ENCODE measurements around the gene GTF3C2. TPM values are rescaled to one million over a fixed set of nuclear protein-coding genes. Genes with fewer than 3 reads are reported as not detected.

Gene GTF3C2
- 76.2 TPM for total RNA-seq

GRCh38 chr2:27356382-27357181 lies at the start of gene GTF3C2:
TSS of gene GTF3C2 (minus strand) at chr2:27356764. CDS start at chr2:27343554, 13,210 bp downstream.
- Histone ChIP-seq H3K36me3 (no peaks in the 10 kb centered on the region), H3K27me3 (no peaks in the 10 kb centered on the region), H3K4me1 (peaks cover 8 to 23% of the 10 kb centered on the region in 2 donors), H3K4me3 (peak within 1 kb of the TSS; percentile 78 to 89), H3K9me3 (no peaks in the 10 kb centered on the region), H3K27ac (peak within 1 kb of the TSS; percentile 75 to 89)
- DNase-seq (ENCODE audit: low spot score in 2 of 2), result peak; percentile 74 to 97
- TF ChIP-seq CTCF (IDR thresholded peaks at IDR 0.05), result peak in 1 of 3 experiments; percentile 11
- intact Hi-C loops (cut with DNase I), result loop anchor here (1.0 to 10.0 kb wide), 7 partner anchors 14 to 224 kb away; partner anchors contain the start of genes ATRAID, CAD, EIF2B4 and MPV17

GRCh38 chr2:27400348-27401135 lies 44.0 kb upstream of the GTF3C2 start:
- TF ChIP-seq CTCF (IDR thresholded peaks at IDR 0.05), result no peak
- no peak overlapping the region for H3K4me3 ChIP-seq
- intact Hi-C loops (cut with DNase I), result no loop called here
- no peak overlapping the region for H3K27ac ChIP-seq
- no peaks in the 10 kb centered on the region for H3K36me3 ChIP-seq
- no peak for DNase-seq (ENCODE audit: low spot score in 2 of 2)
- H3K27me3 ChIP-seq, result no peaks in the 10 kb centered on the region
- no peaks in the 10 kb centered on the region for H3K4me1 ChIP-seq
- H3K9me3 ChIP-seq, result no peaks in the 10 kb centered on the region

GRCh38 chr2:27398962-27399361 lies 42.4 kb upstream of the GTF3C2 start:
- no peaks in the 10 kb centered on the region for H3K27me3 ChIP-seq
- intact Hi-C loops (cut with DNase I), result no loop called here
- no peak for TF ChIP-seq CTCF (IDR thresholded peaks at IDR 0.05)
- H3K36me3 ChIP-seq, result no peaks in the 10 kb centered on the region
- H3K27ac ChIP-seq, result no peak overlapping the region
- no peak overlapping the region for H3K4me3 ChIP-seq
- H3K9me3 ChIP-seq, result no peaks in the 10 kb centered on the region
- H3K4me1 ChIP-seq, result no peaks in the 10 kb centered on the region
- DNase-seq (ENCODE audit: low spot score in 2 of 2), result no peak

- H3K9me3 ChIP-seq, result no peaks in the 10 kb centered on the region
- H3K36me3 ChIP-seq, result no peaks in the 10 kb centered on the region
- H3K27ac ChIP-seq, result no peak overlapping the region
- TF ChIP-seq CTCF (IDR thresholded peaks at IDR 0.05), result no peak
- no peaks in the 10 kb centered on the region for H3K27me3 ChIP-seq
- DNase-seq (ENCODE audit: low spot score in 2 of 2), result no peak
- intact Hi-C loops (cut with DNase I), result no loop called here
- no peak overlapping the region for H3K4me3 ChIP-seq
- no peaks in the 10 kb centered on the region for H3K4me1 ChIP-seq
These were observed 36.7 kb upstream of the GTF3C2 start for GRCh38 chr2:27393225-27393624.

- no peak for TF ChIP-seq CTCF (IDR thresholded peaks at IDR 0.05)
- Histone ChIP-seq H3K27ac (no peak overlapping the region), H3K27me3 (no peaks in the 10 kb centered on the region), H3K4me3 (no peak overlapping the region), H3K9me3 (no peaks in the 10 kb centered on the region), H3K36me3 (peaks cover 2 to 3% of the 10 kb centered on the region in 2 donors), H3K4me1 (no peaks in the 10 kb centered on the region)
- intact Hi-C loops (cut with DNase I), result no loop called here
- DNase-seq (ENCODE audit: low spot score in 2 of 2), result no peak
These were observed 34.5 kb upstream of the GTF3C2 start for GRCh38 chr2:27390822-27391679.
